Tibial nerve (tissue), 4 donors: ENCODE results near the gene ACSM5.
"Not testable (repeated sequence)": the region's sequence is repeated elsewhere in the genome, so short reads cannot be mapped to it uniquely, and the experiment has no call there.

Experiments
- EP300 ChIP-seq, 2 donors: sonication (generic); formaldehyde crosslinking; IDR thresholded peaks; one replicate each; pipeline ENCODE4 v1.6.1; 2017; ENCODE audit warnings: antibody characterized with exemption in 2 of 2, mild to moderate bottlenecking in 1 of 2
- POLR2A ChIP-seq, 2 donors: fragments of 450-650 bp; IDR thresholded peaks; one replicate each; pipeline ENCODE4 v1.6.1; 2017; ENCODE audit warnings: antibody characterized with exemption in 2 of 2, mild to moderate bottlenecking in 2 of 2, moderate library complexity in 2 of 2
- TF ChIP-seq, protein P1 (sequence below), 5 experiments: fragments of 200-600 bp in 3 of 5; fragments of 450-650 bp in 2 of 5; sonication (generic) in 3 of 5; IDR thresholded peaks; one replicate each; pipeline ENCODE4 v1.5.1; 2016 to 2019; ENCODE audit warnings: antibody characterized with exemption in 5 of 5, mild to moderate bottlenecking in 3 of 5, moderate library complexity in 2 of 5

DNA sequence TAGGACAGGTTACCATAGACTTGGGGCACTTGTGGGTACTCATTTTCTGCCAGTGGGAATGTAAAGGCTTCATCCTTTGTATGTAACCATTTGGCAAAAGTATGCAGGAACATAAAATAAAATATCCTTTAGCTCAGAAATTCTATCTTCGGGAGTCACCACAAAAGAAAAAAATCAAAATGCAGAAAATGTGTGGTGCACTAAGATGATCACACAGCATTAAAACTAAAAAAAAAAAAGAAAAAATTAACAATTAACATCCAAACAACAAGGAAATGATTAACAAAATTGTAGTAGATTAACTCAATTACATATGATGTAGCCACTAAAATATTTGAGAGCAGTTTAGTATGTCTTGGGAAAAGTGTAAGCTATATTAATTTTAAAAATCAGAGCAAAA, 31.4 kb downstream of the ACSM5 start:
- TF ChIP-seq, protein P1, sequence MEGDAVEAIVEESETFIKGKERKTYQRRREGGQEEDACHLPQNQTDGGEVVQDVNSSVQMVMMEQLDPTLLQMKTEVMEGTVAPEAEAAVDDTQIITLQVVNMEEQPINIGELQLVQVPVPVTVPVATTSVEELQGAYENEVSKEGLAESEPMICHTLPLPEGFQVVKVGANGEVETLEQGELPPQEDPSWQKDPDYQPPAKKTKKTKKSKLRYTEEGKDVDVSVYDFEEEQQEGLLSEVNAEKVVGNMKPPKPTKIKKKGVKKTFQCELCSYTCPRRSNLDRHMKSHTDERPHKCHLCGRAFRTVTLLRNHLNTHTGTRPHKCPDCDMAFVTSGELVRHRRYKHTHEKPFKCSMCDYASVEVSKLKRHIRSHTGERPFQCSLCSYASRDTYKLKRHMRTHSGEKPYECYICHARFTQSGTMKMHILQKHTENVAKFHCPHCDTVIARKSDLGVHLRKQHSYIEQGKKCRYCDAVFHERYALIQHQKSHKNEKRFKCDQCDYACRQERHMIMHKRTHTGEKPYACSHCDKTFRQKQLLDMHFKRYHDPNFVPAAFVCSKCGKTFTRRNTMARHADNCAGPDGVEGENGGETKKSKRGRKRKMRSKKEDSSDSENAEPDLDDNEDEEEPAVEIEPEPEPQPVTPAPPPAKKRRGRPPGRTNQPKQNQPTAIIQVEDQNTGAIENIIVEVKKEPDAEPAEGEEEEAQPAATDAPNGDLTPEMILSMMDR (IDR thresholded peaks at IDR 0.05): not testable (repeated sequence)
- TF ChIP-seq POLR2A, EP300 (IDR thresholded peaks at IDR 0.05): not testable (repeated sequence)
